GM18868 (cell line): ENCODE results near the gene ENPP7.

Experiments
- ATAC-seq: cut with Tn5 transposase; IDR thresholded peaks from one replicate; pipeline ENCODE4 v1.9.1; 2021; ENCODE audit warnings: mild to moderate bottlenecking, moderate library complexity; ENCODE audit not compliant: unreplicated experiment

The ENPP7 gene

GRCh38 chr17:79702550-79703236 lies 28.1 kb upstream of the ENPP7 start:
- ATAC-seq, result no peak

GRCh38 chr17:79704691-79705090 lies 26.1 kb upstream of the ENPP7 start:
- ATAC-seq, result no peak

GRCh38 chr17:79705674-79706073 lies 25.1 kb upstream of the ENPP7 start:
- no peak for ATAC-seq

GRCh38 chr17:79706931-79707850 lies 23.6 kb upstream of the ENPP7 start:
- no peak for ATAC-seq

- ATAC-seq, result no peak
Measured at GRCh38 chr17:79707931-79708891, 22.5 kb upstream of the ENPP7 start.

- no peak for ATAC-seq
Measured at GRCh38 chr17:79711715-79712305, 18.9 kb upstream of the ENPP7 start.

- ATAC-seq, result no peak
Measured at GRCh38 chr17:79713391-79713790, 17.4 kb upstream of the ENPP7 start.

GRCh38 chr17:79714176-79715097 lies 16.3 kb upstream of the ENPP7 start:
- no peak for ATAC-seq

GRCh38 chr17:79715098-79715942 lies 15.4 kb upstream of the ENPP7 start:
- no peak for ATAC-seq

GRCh38 chr17:79715943-79716797 lies 14.6 kb upstream of the ENPP7 start:
- ATAC-seq, result no peak

GRCh38 chr17:79720705-79721292 lies 9.9 kb upstream of the ENPP7 start:
- no peak for ATAC-seq

- ATAC-seq, result no peak
Measured at GRCh38 chr17:79721993-79722671, 8.6 kb upstream of the ENPP7 start.

- ATAC-seq, result no peak
Measured at GRCh38 chr17:79722787-79723186, 8.0 kb upstream of the ENPP7 start.

- ATAC-seq, result no peak
Measured at GRCh38 chr17:79728169-79728907, 2.4 kb upstream of the ENPP7 start.

GRCh38 chr17:79728908-79729471 lies 1.8 kb upstream of the ENPP7 start:
- ATAC-seq, result no peak

GRCh38 chr17:79729761-79730160 lies 982 bp upstream of the ENPP7 start:
- no peak for ATAC-seq
